Breast epithelium (tissue), 3 donors: ENCODE results near the gene SLC25A42.

Experiments
- CTCF ChIP-seq, 3 donors: fragments of 450-650 bp; IDR thresholded peaks; one replicate each; pipeline ENCODE4 v1.5.1; 2016 to 2017; ENCODE audit warnings: antibody characterized with exemption in 3 of 3, mild to moderate bottlenecking in 3 of 3, moderate library complexity in 3 of 3
- POLR2A ChIP-seq: fragments of 450-650 bp; IDR thresholded peaks from one replicate; pipeline ENCODE4 v1.6.1; 2016; ENCODE audit warnings: antibody characterized with exemption, mild to moderate bottlenecking, moderate library complexity
- POLR2AphosphoS5 ChIP-seq, 3 donors: sonication (generic); formaldehyde crosslinking; IDR thresholded peaks; one replicate each; pipeline ENCODE4 v1.6.1; 2017; ENCODE audit warnings: antibody characterized with exemption in 3 of 3

- TF ChIP-seq CTCF (IDR thresholded peaks at IDR 0.05) (no peak), POLR2A (no peak), POLR2AphosphoS5 (IDR thresholded peaks at IDR 0.05) (no peak)
Measured at GRCh38 chr19:19059018-19059836, 4.6 kb upstream of the SLC25A42 start.
